Mucosa of descending colon (tissue), 3 donors: ENCODE data around the gene CEP97. TPM values are rescaled to one million over a fixed set of nuclear protein-coding genes. Genes with fewer than 3 reads are reported as not detected.
A peak's percentile ranks its signal among the peaks of the same experiment; 100 is the strongest.

Source experiments
- ATAC-seq: fragments of 200-7000 bp; cut with Tn5 transposase; one replicate; pipeline ENCODE4 v1.9.1; 2020; ENCODE audit warnings: mild to moderate bottlenecking, moderate library complexity
- DNase-seq, 3 donors: peaks; one replicate each; pipeline ENCODE4 v3.0.0-alpha.2; 2020
- H3K36me3 ChIP-seq: fragments of 200-600 bp; one replicate; pipeline ENCODE4 v1.8.0; 2021; ENCODE audit warnings: low read depth, mild to moderate bottlenecking
- H3K4me1 ChIP-seq: fragments of 200-600 bp; one replicate; pipeline ENCODE4 v1.8.0; 2021; ENCODE audit warnings: low read depth, mild to moderate bottlenecking
- H3K4me3 ChIP-seq: fragments of 200-600 bp; one replicate; pipeline ENCODE4 v1.8.0; 2021; ENCODE audit warnings: mild to moderate bottlenecking
- H3K9me3 ChIP-seq: fragments of 200-600 bp; one replicate; pipeline ENCODE4 v1.8.0; 2021; ENCODE audit warnings: mild to moderate bottlenecking
- CTCF ChIP-seq: fragments of 200-600 bp; IDR thresholded peaks from one replicate; pipeline ENCODE4 v1.8.0; 2022; ENCODE audit warnings: antibody characterized with exemption, mild to moderate bottlenecking
- intact Hi-C, 2 donors: fragments of 100-400 bp; cut with DNase I in 1 of 2; cut with micrococcal nuclease in 1 of 2; formaldehyde crosslinking; loops; one replicate each; pipeline versions ENCODE4 v1.11.0 to v1.11.1; 2022; cut with DNase I, micrococcal nuclease
- total RNA-seq, 3 donors: library from RNA; stranded (reverse); fragmentation: NEBNext Ultra II Directional in 2 of 3; extraction: Animal tissue kit (Norgen Biotek cat#: 25700) in 2 of 3; gene quantifications; one replicate each; pipeline versions ENCODE4 v1.2.1 to v1.2.4, GENCODE V29; 2021 to 2023
- donor health status: DM: no; HTN: no; CAD: no; lungs with moderate emphysema.
- donor health status: DM: no; HTN: no; CAD: no.
- donor health status: DM: no; HTN: yes; CAD: no.

The CEP97 gene
- total RNA-seq, 3 donors from 2014 or later: 4.2 to 10.2 (median 4.3) TPM

- peak overlapping the region; percentile 40 for H3K4me3 ChIP-seq
- intact Hi-C loops: no loop called here
- TF ChIP-seq CTCF: no peak
- H3K9me3 ChIP-seq: no peaks in the 10 kb centered on the region
- no peaks in the 10 kb centered on the region for H3K36me3 ChIP-seq
- DNase-seq (no peak), ATAC-seq (no peak)
- H3K4me1 ChIP-seq: peaks cover 5% of the 10 kb centered on the region
These were observed 55.5 kb downstream of the CEP97 start for GRCh38 chr3:101779822-101780381.

GRCh38 chr3:101780661-101781060 is 56.2 kb downstream of the CEP97 start:
- intact Hi-C loops: no loop called here
- ATAC-seq: no peak
- no peak for TF ChIP-seq CTCF
- Histone ChIP-seq H3K4me3 (no peak overlapping the region), H3K36me3 (no peaks in the 10 kb centered on the region), H3K4me1 (peaks cover 5% of the 10 kb centered on the region), H3K9me3 (no peaks in the 10 kb centered on the region)
- peak in 1 of 3 donors; percentile 16 for DNase-seq

GRCh38 chr3:101781166-101781565 is 56.8 kb downstream of the CEP97 start:
- no peaks in the 10 kb centered on the region for H3K36me3 ChIP-seq
- TF ChIP-seq CTCF: no peak
- DNase-seq: no peak
- no peak for ATAC-seq
- no peak overlapping the region for H3K4me3 ChIP-seq
- intact Hi-C loops: no loop called here
- peaks cover 5% of the 10 kb centered on the region for H3K4me1 ChIP-seq
- H3K9me3 ChIP-seq: no peaks in the 10 kb centered on the region

- Histone ChIP-seq H3K4me1 (no peaks in the 10 kb centered on the region), H3K9me3 (no peaks in the 10 kb centered on the region), H3K4me3 (no peak overlapping the region), H3K36me3 (no peaks in the 10 kb centered on the region)
- ATAC-seq: peak; percentile 22
- TF ChIP-seq CTCF: no peak
- intact Hi-C loops: no loop called here
- no peak for DNase-seq
These were observed 60.6 kb downstream of the CEP97 start for GRCh38 chr3:101784855-101785613.

- Histone ChIP-seq H3K9me3 (peaks cover 6% of the 10 kb centered on the region), H3K4me1 (no peaks in the 10 kb centered on the region), H3K36me3 (no peaks in the 10 kb centered on the region), H3K4me3 (no peak overlapping the region)
- intact Hi-C loops: no loop called here
- no peak for TF ChIP-seq CTCF
- ATAC-seq (peak; percentile 34), DNase-seq (no peak)
These were observed 67.4 kb downstream of the CEP97 start for GRCh38 chr3:101791778-101792177.
